ENCODE results near the gene TIAM1. TPM values are rescaled to one million over a fixed set of nuclear protein-coding genes. Genes with fewer than 3 reads are reported as not detected.

Gene TIAM1
- total RNA-seq, 1 donor from 2014 or later, result 94.2 TPM

GRCh38 chr21:31354122-31354521 is 10.1 kb upstream of the TIAM1 start:
- DNase-seq (ENCODE audit: low spot score), result no peak

- no peak for DNase-seq (ENCODE audit: low spot score)
Measured at GRCh38 chr21:31352836-31353235, 8.8 kb upstream of the TIAM1 start.

- no peak for DNase-seq (ENCODE audit: low spot score)
Measured at GRCh38 chr21:31351960-31352359, 7.9 kb upstream of the TIAM1 start.

- DNase-seq (ENCODE audit: low spot score), result peak; percentile 62
Measured at GRCh38 chr21:31351438-31351837, 7.4 kb upstream of the TIAM1 start.

- DNase-seq (ENCODE audit: low spot score), result no peak
Measured at GRCh38 chr21:31349208-31349607, 5.1 kb upstream of the TIAM1 start.

- no peak for DNase-seq (ENCODE audit: low spot score)
Measured at GRCh38 chr21:31348188-31348587, 4.1 kb upstream of the TIAM1 start.

- no peak for DNase-seq (ENCODE audit: low spot score)
Measured at GRCh38 chr21:31347435-31348032, 3.5 kb upstream of the TIAM1 start.

- DNase-seq (ENCODE audit: low spot score), result no peak
Measured at GRCh38 chr21:31346256-31346821, 2.3 kb upstream of the TIAM1 start.

- DNase-seq (ENCODE audit: low spot score), result no peak
Measured at GRCh38 chr21:31345136-31345535, 1.1 kb upstream of the TIAM1 start.

- DNase-seq (ENCODE audit: low spot score), result no peak
Measured at GRCh38 chr21:31343030-31343510, 991 bp downstream of the TIAM1 start.

- DNase-seq (ENCODE audit: low spot score), result no peak
Measured at GRCh38 chr21:31342348-31342747, 1.7 kb downstream of the TIAM1 start.

- no peak for DNase-seq (ENCODE audit: low spot score)
Measured at GRCh38 chr21:31340942-31341487, 3.0 kb downstream of the TIAM1 start.

GRCh38 chr21:31340514-31340913 is 3.5 kb downstream of the TIAM1 start:
- no peak for DNase-seq (ENCODE audit: low spot score)

GRCh38 chr21:31339721-31340120 is 4.3 kb downstream of the TIAM1 start:
- DNase-seq (ENCODE audit: low spot score), result no peak

- no peak for DNase-seq (ENCODE audit: low spot score)
Measured at GRCh38 chr21:31338908-31339368, 5.1 kb downstream of the TIAM1 start.

- peak; percentile 79 for DNase-seq (ENCODE audit: low spot score)
Measured at GRCh38 chr21:31337996-31338907, 5.8 kb downstream of the TIAM1 start.

- no peak for DNase-seq (ENCODE audit: low spot score)
Measured at GRCh38 chr21:31337086-31337485, 7.0 kb downstream of the TIAM1 start.

GRCh38 chr21:31336739-31337040 is 7.4 kb downstream of the TIAM1 start:
- no peak for DNase-seq (ENCODE audit: low spot score)

GRCh38 chr21:31335957-31336738 is 7.9 kb downstream of the TIAM1 start:
- no peak for DNase-seq (ENCODE audit: low spot score)

GRCh38 chr21:31334648-31335121 is 9.4 kb downstream of the TIAM1 start:
- DNase-seq (ENCODE audit: low spot score), result no peak

- no peak for DNase-seq (ENCODE audit: low spot score)
Measured at GRCh38 chr21:31332525-31332924, 11.5 kb downstream of the TIAM1 start.

- no peak for DNase-seq (ENCODE audit: low spot score)
Measured at GRCh38 chr21:31331231-31331630, 12.8 kb downstream of the TIAM1 start.
